H1 (cell line): ENCODE data around the gene HOXC5. TPM values are rescaled to one million over a fixed set of nuclear protein-coding genes. Genes with fewer than 3 reads are reported as not detected.

Experiments used
- CHD2 ChIP-seq: IDR thresholded peaks from 2 replicates; pipeline ENCODE4 v1.6.1; 2012; ENCODE audit warnings: low read length, improper control_type of control experiment
- EZH2 ChIP-seq: fragments of 200-600 bp; sonication (generic); IDR thresholded peaks from 2 replicates; pipeline ENCODE4 v1.7.1; 2012; ENCODE audit warnings: low read depth, mild to moderate bottlenecking, moderate library complexity, low read length, inconsistent platforms; ENCODE audit not compliant: severe bottlenecking
- SIN3A ChIP-seq, 2 experiments: IDR thresholded peaks in 1 of 2; conservative IDR thresholded peaks in 1 of 2; 2 replicates each; pipeline ENCODE4 v1.6.1; 2011 to 2012; ENCODE audit warnings: low read length in 2 of 2, improper control_type of control experiment in 1 of 2, low read depth in 1 of 2, mild to moderate bottlenecking in 1 of 2
- SP2 ChIP-seq: IDR thresholded peaks from 2 replicates; pipeline ENCODE4 v1.6.1; 2012; ENCODE audit warnings: mild to moderate bottlenecking, low read length, inconsistent platforms
- polyA plus RNA-seq, 7 experiments: library from polyadenylated mRNA; depleted of rRNA in 3 of 7; stranded (reverse) in 5 of 7; unstranded in 2 of 7; fragments of >200 nt in 5 of 7; fragments of 200-250 nt in 2 of 7; gene quantifications; 1 replicate in 5 of 7; 2 replicates in 1 of 7; 4 replicates in 1 of 7; pipeline versions ENCODE4 v1.2.1 to v1.2.3, GENCODE V29; 2011 to 2013; ENCODE audit warnings: missing spikeins in 2 of 7, mixed read lengths in 2 of 7
- total RNA-seq: library from RNA; stranded (reverse); fragmentation: NEBNext Ultra II Directional; extraction: Animal tissue kit (Norgen Biotek cat#: 25700); gene quantifications from 2 replicates; pipeline ENCODE4 v1.2.1, GENCODE V29; 2021
- TF ChIP-seq, protein P1 (sequence below): IDR thresholded peaks from 2 replicates; pipeline ENCODE4 v1.6.1; 2012; ENCODE audit warnings: inconsistent platforms

The HOXC5 gene
- total and polyA plus RNA-seq, 2 of the 8 experiments (the other 6 are each of a cell fraction or from before 2014, with no cell fraction given), result not detected

- TF ChIP-seq, protein P1, sequence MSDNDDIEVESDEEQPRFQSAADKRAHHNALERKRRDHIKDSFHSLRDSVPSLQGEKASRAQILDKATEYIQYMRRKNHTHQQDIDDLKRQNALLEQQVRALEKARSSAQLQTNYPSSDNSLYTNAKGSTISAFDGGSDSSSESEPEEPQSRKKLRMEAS, result 0 out of 2 replicates have a peak, but pooled peaks have one; percentile 14
- TF ChIP-seq SIN3A (conservative IDR thresholded peaks at IDR 0.05 in 1 of 2, IDR thresholded peaks at IDR 0.05 in 1 of 2; ENCODE audit: low read depth in 1 of 2, low read length in 2 of 2) (no peak), SP2 (no peak), CHD2 (no peak), EZH2 (peak; percentile 96)
- TF ChIP-seq, all 59 proteins: peak for 6
Observed at GRCh38 chr12:54009171-54010052, 23.4 kb upstream of the HOXC5 start (continued).
